ENCODE results near the gene AGT.
"Not testable (repeated sequence)": the region's sequence is repeated elsewhere in the genome, so short reads cannot be mapped to it uniquely, and the experiment has no call there.

AGT gene

GRCh38 chr1:230706887-230707731 is 6.8 kb downstream of the AGT start:
- no peak for DNase-seq

GRCh38 chr1:230706020-230706699 is 7.8 kb downstream of the AGT start:
- no peak for DNase-seq

GRCh38 chr1:230705289-230706019 is 8.5 kb downstream of the AGT start:
- DNase-seq: no peak

GRCh38 chr1:230704830-230705229 is 9.1 kb downstream of the AGT start:
- no peak for DNase-seq

- DNase-seq: no peak
Measured at GRCh38 chr1:230703679-230704385, 10.1 kb downstream of the AGT start.

GRCh38 chr1:230702934-230703678 is 10.8 kb downstream of the AGT start:
- DNase-seq: no peak

GRCh38 chr1:230701895-230702768 is 11.8 kb downstream of the AGT start:
- DNase-seq: no peak

- DNase-seq: no peak
Measured at GRCh38 chr1:230701434-230701833, 12.5 kb downstream of the AGT start.

- no peak for DNase-seq
Measured at GRCh38 chr1:230700132-230700531, 13.8 kb downstream of the AGT start.

- no peak for DNase-seq
Measured at GRCh38 chr1:230699716-230700115, 14.2 kb downstream of the AGT start.

- not testable (repeated sequence) for DNase-seq
Measured at GRCh38 chr1:230698964-230699363, 15.0 kb downstream of the AGT start.

GRCh38 chr1:230698130-230698529 is 15.8 kb downstream of the AGT start:
- no peak for DNase-seq

- no peak for DNase-seq
Measured at GRCh38 chr1:230696722-230697437, 17.0 kb downstream of the AGT start.

- DNase-seq: no peak
Measured at GRCh38 chr1:230696218-230696617, 17.7 kb downstream of the AGT start.

GRCh38 chr1:230694991-230695390 is 18.9 kb downstream of the AGT start:
- no peak for DNase-seq

GRCh38 chr1:230694464-230694863 is 19.5 kb downstream of the AGT start:
- DNase-seq: no peak

- DNase-seq: no peak
Measured at GRCh38 chr1:230693777-230694176, 20.1 kb downstream of the AGT start.

GRCh38 chr1:230693221-230693620 is 20.7 kb downstream of the AGT start:
- DNase-seq: no peak

- DNase-seq: no peak
Measured at GRCh38 chr1:230691615-230692014, 22.3 kb downstream of the AGT start.

GRCh38 chr1:230690101-230690500 is 23.8 kb downstream of the AGT start:
- DNase-seq: no peak

GRCh38 chr1:230686747-230687146 is 27.2 kb downstream of the AGT start:
- DNase-seq: no peak
